GM23338 (cell line): Measurements from ENCODE around the gene CAPN10. TPM values are rescaled to one million over a fixed set of nuclear protein-coding genes. Genes with fewer than 3 reads are reported as not detected.

Experiments
- ATAC-seq: fragments of 200-7000 bp; cut with Tn5 transposase; 3 replicates; pipeline ENCODE4 v1.9.1; 2020
- DNase-seq: peaks from one replicate; pipeline ENCODE4 v3.0.0-alpha.2; 2015; ENCODE audit warnings: low spot score
- H2AFZ ChIP-seq: fragments of 200-600 bp; sonication (generic); 2 replicates; pipeline ENCODE4 v1.8.0; 2016; ENCODE audit warnings: antibody characterized with exemption, mild to moderate bottlenecking, moderate library complexity
- H3F3A ChIP-seq: fragments of 200-600 bp; sonication (generic); replicated peaks from 2 replicates; pipeline ENCODE4 v1.8.0; 2017; ENCODE audit warnings: antibody characterized with exemption, mixed run types, low read depth
- H3K27ac ChIP-seq: fragments of 200-600 bp; sonication (generic); 2 replicates; pipeline ENCODE4 v1.6.1; 2016; ENCODE audit warnings: low read depth
- H3K27me3 ChIP-seq: fragments of 200-600 bp; sonication (generic); 2 replicates; pipeline ENCODE4 v1.8.0; 2016; ENCODE audit warnings: mild to moderate bottlenecking, mixed run types, moderate library complexity; ENCODE audit not compliant: insufficient read depth
- H3K36me3 ChIP-seq: fragments of 200-600 bp; sonication (generic); 2 replicates; pipeline ENCODE4 v1.8.0; 2016; ENCODE audit warnings: mild to moderate bottlenecking; ENCODE audit not compliant: insufficient read depth
- H3K4me1 ChIP-seq: fragments of 200-600 bp; sonication (generic); 2 replicates; pipeline ENCODE4 v1.8.0; 2016; ENCODE audit warnings: mild to moderate bottlenecking, moderate library complexity; ENCODE audit not compliant: insufficient read depth
- H3K4me2 ChIP-seq: fragments of 200-600 bp; sonication (generic); 2 replicates; pipeline ENCODE4 v1.7.1; 2017; ENCODE audit warnings: mixed run types
- H3K4me3 ChIP-seq: fragments of 200-600 bp; sonication (generic); 2 replicates; pipeline ENCODE4 v1.6.1; 2016; ENCODE audit warnings: mixed run types
- H3K79me2 ChIP-seq: fragments of 200-600 bp; sonication (generic); replicated peaks from 2 replicates; pipeline ENCODE4 v1.8.0; 2017; ENCODE audit warnings: mild to moderate bottlenecking; ENCODE audit not compliant: insufficient read depth
- H3K9me2 ChIP-seq: fragments of 200-600 bp; sonication (generic); 2 replicates; pipeline ENCODE4 v1.8.0; 2017; ENCODE audit not compliant: insufficient read depth
- H4K20me1 ChIP-seq: fragments of 200-600 bp; sonication (generic); replicated peaks from 2 replicates; pipeline ENCODE4 v1.8.0; 2017; ENCODE audit warnings: mild to moderate bottlenecking; ENCODE audit not compliant: insufficient read depth
- H3K27ac Mint-ChIP-seq: 2 replicates; pipeline ENCODE4 v1.8.0; 2020; ENCODE audit warnings: inconsistent platforms, mild to moderate bottlenecking, moderate library complexity, mixed read lengths
- H3K27me3 Mint-ChIP-seq: 3 replicates; pipeline ENCODE4 v1.8.0; 2022; ENCODE audit warnings: low read depth, mild to moderate bottlenecking, moderate library complexity, mixed read lengths, inconsistent platforms; ENCODE audit not compliant: insufficient read depth, poor library complexity
- H3K36me3 Mint-ChIP-seq: 3 replicates; pipeline ENCODE4 v1.8.0; 2021; ENCODE audit warnings: low read depth, mild to moderate bottlenecking, inconsistent platforms, moderate library complexity, mixed read lengths
- H3K4me1 Mint-ChIP-seq: 3 replicates; pipeline ENCODE4 v1.8.0; 2020; ENCODE audit warnings: mild to moderate bottlenecking, inconsistent platforms, mixed read lengths
- H3K4me3 Mint-ChIP-seq: 3 replicates; pipeline ENCODE4 v1.8.0; 2021; ENCODE audit warnings: moderate library complexity, mild to moderate bottlenecking, inconsistent platforms, mixed read lengths
- H3K9me3 Mint-ChIP-seq: 3 replicates; pipeline ENCODE4 v1.8.0; 2020; ENCODE audit warnings: moderate library complexity, mild to moderate bottlenecking, inconsistent platforms, mixed read lengths
- CREB1 ChIP-seq: fragments of 250-450 bp; sonication (Bioruptor Pico); IDR thresholded peaks from 2 replicates; pipeline ENCODE4 v1.5.0; 2020; ENCODE audit warnings: low read depth, mild to moderate bottlenecking, moderate library complexity
- CTCF ChIP-seq, 2 experiments: fragments of 200-600 bp in 1 of 2; sonication (generic) in 1 of 2; conservative IDR thresholded peaks; 2 replicates each; pipeline versions ENCODE4 v1.5.1 to v1.6.1; 2016 to 2017; ENCODE audit warnings: antibody characterized with exemption in 2 of 2, low read depth in 2 of 2, mild to moderate bottlenecking in 2 of 2, moderate library complexity in 1 of 2
- ETS1 ChIP-seq: IDR thresholded peaks from 2 replicates; pipeline ENCODE4 v1.6.1; 2016; ENCODE audit warnings: antibody characterized with exemption
- EZH2 ChIP-seq: fragments of 200-600 bp; sonication (generic); IDR thresholded peaks from one replicate; pipeline ENCODE4 v1.8.0; 2017; ENCODE audit warnings: antibody characterized with exemption, mild to moderate bottlenecking, low read depth; ENCODE audit not compliant: unreplicated experiment
- EZH2phosphoT487 ChIP-seq: fragments of 200-600 bp; sonication (generic); IDR thresholded peaks from one replicate; pipeline ENCODE4 v1.8.1; 2018; ENCODE audit warnings: antibody characterized with exemption; ENCODE audit not compliant: unreplicated experiment
- JUNB ChIP-seq: IDR thresholded peaks from one replicate; pipeline ENCODE4 v1.6.1; 2016; ENCODE audit warnings: antibody characterized with exemption; ENCODE audit not compliant: unreplicated experiment
- NANOG ChIP-seq: IDR thresholded peaks from 2 replicates; pipeline ENCODE4 v1.6.1; 2016; ENCODE audit warnings: antibody characterized with exemption, borderline replicate concordance
- POLR2AphosphoS5 ChIP-seq: IDR thresholded peaks from 2 replicates; pipeline ENCODE4 v1.6.1; 2016; ENCODE audit warnings: antibody characterized with exemption, low read depth
- REST ChIP-seq: IDR thresholded peaks from one replicate; pipeline ENCODE4 v1.6.1; 2018; ENCODE audit warnings: antibody characterized with exemption; ENCODE audit not compliant: unreplicated experiment
- STAT1 ChIP-seq: IDR thresholded peaks from one replicate; pipeline ENCODE4 v1.6.1; 2016; ENCODE audit warnings: antibody characterized with exemption; ENCODE audit not compliant: unreplicated experiment
- ZNF114 ChIP-seq: fragments of 250-450 bp; sonication (Bioruptor Pico); IDR thresholded peaks from 2 replicates; pipeline ENCODE4 v1.5.0; 2020; ENCODE audit warnings: mild to moderate bottlenecking, moderate library complexity
- ZNF331 ChIP-seq: fragments of 250-450 bp; sonication (Bioruptor Pico); IDR thresholded peaks from 2 replicates; pipeline ENCODE4 v1.5.0; 2020; ENCODE audit warnings: low read depth, mild to moderate bottlenecking, moderate library complexity
- ZNF462 ChIP-seq: fragments of 250-450 bp; sonication (Bioruptor Pico); IDR thresholded peaks from 2 replicates; pipeline ENCODE4 v1.5.0; 2020; ENCODE audit warnings: mild to moderate bottlenecking, moderate library complexity
- polyA plus RNA-seq: library from polyadenylated mRNA; unstranded; fragments of >200 nt; fragmentation: Nextera tagmentation; extraction: Ambion mirVana; gene quantifications from 2 replicates; pipeline ENCODE4 v1.2.1, GENCODE V29; 2016
- total RNA-seq: library from RNA; depleted of rRNA; stranded (reverse); fragments of >200 nt; shearing (Covaris generic); gene quantifications from 2 replicates; pipeline ENCODE4 v1.2.3, GENCODE V29; 2014

Gene CAPN10
- total and polyA plus RNA-seq, 2 experiments from 2014 or later, result 30.2 to 59.8 TPM

GRCh38 chr2:240605867-240606743 lies 19.6 kb downstream of the CAPN10 start:
- no peak overlapping the region for H3K27ac ChIP-seq
- H3K27me3 ChIP-seq, result no peaks in the 10 kb centered on the region
- H3K36me3 Mint-ChIP-seq, result no peaks in the 10 kb centered on the region; the same call in 2 of the 3 replicates
- peaks cover 2% of the 10 kb centered on the region for H3K27me3 Mint-ChIP-seq
- no peaks in the 10 kb centered on the region for H3K4me1 Mint-ChIP-seq
- no peaks in the 10 kb centered on the region for H3K9me3 Mint-ChIP-seq
- H3K79me2 ChIP-seq, result no peaks in the 10 kb centered on the region
- no peak overlapping the region for H2AFZ ChIP-seq
- no peaks in the 10 kb centered on the region for H3K4me1 ChIP-seq
- H3K4me3 Mint-ChIP-seq, result no peak overlapping the region
- H3K27ac Mint-ChIP-seq, result no peak overlapping the region; the same call in 1 of the 2 replicates
- no peak overlapping the region for H3K4me2 ChIP-seq
- H3K36me3 ChIP-seq, result no peaks in the 10 kb centered on the region
- TF ChIP-seq EZH2 (no peak), ETS1 (no peak), REST (no peak), NANOG (no peak), CREB1 (CRISPR knock-in tag) (no peak), EZH2phosphoT487 (no peak), ZNF114 (CRISPR knock-in tag) (no peak), ZNF331 (CRISPR knock-in tag) (no peak), STAT1 (no peak), POLR2AphosphoS5 (no peak), CTCF (conservative IDR thresholded peaks at IDR 0.05; ENCODE audit: low read depth in 2 of 2) (no peak), JUNB (no peak), ZNF462 (no peak)
- ATAC-seq (no peak), DNase-seq (no peak)
- H3K9me2 ChIP-seq, result no peaks in the 10 kb centered on the region
- no peak overlapping the region for H3K4me3 ChIP-seq
- H3F3A ChIP-seq, result no peaks in the 10 kb centered on the region
- no peaks in the 10 kb centered on the region for H4K20me1 ChIP-seq
